Measurements from ENCODE around the gene TEX2. TPM values are rescaled to one million over a fixed set of nuclear protein-coding genes. Genes with fewer than 3 reads are reported as not detected.
A peak's percentile ranks its signal among the peaks of the same experiment; 100 is the strongest.
"Not testable (repeated sequence)": the region's sequence is repeated elsewhere in the genome, so short reads cannot be mapped to it uniquely, and the experiment has no call there.

The TEX2 gene
- total and polyA plus RNA-seq, 4 experiments from 2014 or later = 7.9 to 13.1 (median 10.7) TPM

- H3K27ac Mint-ChIP-seq = peak overlapping the region in 1 of 7 donors; percentile 36
- POLR2A ChIA-PET (ENCODE audit: partially characterized antibody) = interaction anchor here (0.6 kb wide), 1 partner anchor 12 kb away, joined by 3 read pairs; no protein-coding TSS in a partner anchor
These were observed 33.0 kb downstream of the TEX2 start for GRCh38 chr17:64229815-64230728.

DNA sequence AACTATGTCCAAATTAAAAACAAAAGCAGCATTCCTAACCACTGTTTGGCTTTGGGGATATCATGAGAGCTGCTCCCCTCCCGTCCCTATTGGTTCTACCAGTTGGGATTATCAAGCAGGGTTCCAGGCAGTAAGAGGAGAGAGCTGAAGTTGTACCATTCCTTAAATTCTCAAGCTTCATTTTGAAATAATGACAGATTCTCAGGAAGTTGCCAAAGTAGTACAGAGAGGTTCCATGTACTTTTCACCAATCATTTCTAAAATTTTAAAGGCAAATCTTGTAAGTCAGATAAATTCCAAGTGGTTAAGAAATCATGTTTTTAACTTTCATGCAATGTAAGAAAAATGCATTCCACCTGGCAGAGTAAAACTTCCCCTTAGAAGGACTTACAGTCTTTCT lies 36.9 kb downstream of the TEX2 start:
- H3K27ac Mint-ChIP-seq = no peak overlapping the region
- no peaks in the 10 kb centered on the region for H3K36me3 ChIP-seq (ENCODE audit: insufficient read depth, low read length)
- H3K36me3 Mint-ChIP-seq = no peaks in the 10 kb centered on the region
- H3K4me3 Mint-ChIP-seq = no peak overlapping the region
- H3K27me3 ChIP-seq (ENCODE audit: insufficient read depth, low read length) = no peaks in the 10 kb centered on the region
- H3K4me1 Mint-ChIP-seq = peaks cover under 1 to 3% (median 2%) of the 10 kb centered on the region in 4 donors
- H3K9me3 Mint-ChIP-seq = peaks cover 0 to 2% (median 0%) of the 10 kb centered on the region in 8 donors
- DNase-seq = no peak
- ChIA-PET CTCF (ENCODE audit: partially characterized antibody) (no interaction called here), POLR2A (ENCODE audit: partially characterized antibody) (interaction anchor here (0.6 kb wide), 1 partner anchor 208 kb away, joined by 3 read pairs; no protein-coding TSS in a partner anchor)
- H3K4me3 ChIP-seq (ENCODE audit: low read length in 2 of 2) = no peak overlapping the region
- no peak overlapping the region for H3K27ac ChIP-seq (ENCODE audit: low read depth, low read length)
- H3K27me3 Mint-ChIP-seq = no peaks in the 10 kb centered on the region
- H3K4me1 ChIP-seq (ENCODE audit: insufficient read depth, low read length) = no peaks in the 10 kb centered on the region
- no peaks in the 10 kb centered on the region for H3K9me3 ChIP-seq (ENCODE audit: control insufficient read depth in 1 of 2, low read length in 2 of 2)
- intact Hi-C loops (cut with micrococcal nuclease) = no loop called here

More at GRCh38 chr17:64229815-64230728, 33.0 kb downstream of the TEX2 start:
- H3K4me1 ChIP-seq (ENCODE audit: insufficient read depth, low read length) = no peaks in the 10 kb centered on the region
- Mint-ChIP-seq H3K4me1 (peaks cover 0 to 4% (median 3%) of the 10 kb centered on the region in 4 donors), H3K4me3 (no peak overlapping the region), H3K27me3 (no peaks in the 10 kb centered on the region), H3K36me3 (peaks cover 3% of the 10 kb centered on the region in 2 donors), H3K9me3 (peaks cover 0 to 2% (median 0%) of the 10 kb centered on the region in 8 donors)
- CTCF ChIA-PET (ENCODE audit: partially characterized antibody) = no interaction called here
- H3K27ac ChIP-seq (ENCODE audit: low read depth, low read length) = no peak overlapping the region
- no peaks in the 10 kb centered on the region for H3K36me3 ChIP-seq (ENCODE audit: insufficient read depth, low read length)
- H3K4me3 ChIP-seq (ENCODE audit: low read length in 2 of 2) = no peak overlapping the region
- no peaks in the 10 kb centered on the region for H3K27me3 ChIP-seq (ENCODE audit: insufficient read depth, low read length)
- no peak for DNase-seq
- no peaks in the 10 kb centered on the region for H3K9me3 ChIP-seq (ENCODE audit: control insufficient read depth in 1 of 2, low read length in 2 of 2)
- intact Hi-C loops (cut with micrococcal nuclease) = no loop called here

- CTCF ChIA-PET (ENCODE audit: partially characterized antibody) = no interaction called here
- H3K9me3 ChIP-seq (ENCODE audit: control insufficient read depth in 1 of 2, low read length in 2 of 2) = no peaks in the 10 kb centered on the region
- DNase-seq = no peak
- H3K36me3 ChIP-seq (ENCODE audit: insufficient read depth, low read length) = no peaks in the 10 kb centered on the region
- Mint-ChIP-seq H3K9me3 (peaks cover 0 to 2% (median 0%) of the 10 kb centered on the region in 8 donors), H3K27ac (no peak overlapping the region), H3K4me3 (no peak overlapping the region), H3K27me3 (no peaks in the 10 kb centered on the region), H3K36me3 (peaks cover 0 to 3% of the 10 kb centered on the region in 2 donors), H3K4me1 (peaks cover 1 to 5% (median 4%) of the 10 kb centered on the region in 4 donors)
- H3K4me1 ChIP-seq (ENCODE audit: insufficient read depth, low read length) = no peaks in the 10 kb centered on the region
- no peaks in the 10 kb centered on the region for H3K27me3 ChIP-seq (ENCODE audit: insufficient read depth, low read length)
- intact Hi-C loops (cut with micrococcal nuclease) = no loop called here
- no peak overlapping the region for H3K4me3 ChIP-seq (ENCODE audit: low read length in 2 of 2)
- no peak overlapping the region for H3K27ac ChIP-seq (ENCODE audit: low read depth, low read length)
- POLR2A ChIA-PET (ENCODE audit: partially characterized antibody) = interaction anchor here (0.6 kb wide), 1 partner anchor 207 kb away, joined by 3 read pairs; no protein-coding TSS in a partner anchor
These were observed 37.6 kb downstream of the TEX2 start for GRCh38 chr17:64225410-64225809.

GRCh38 chr17:64223931-64224629 lies 39.0 kb downstream of the TEX2 start:
- intact Hi-C loops (cut with micrococcal nuclease) = no loop called here
- H3K9me3 ChIP-seq (ENCODE audit: control insufficient read depth in 1 of 2, low read length in 2 of 2) = no peaks in the 10 kb centered on the region
- Mint-ChIP-seq H3K27me3 (no peaks in the 10 kb centered on the region), H3K36me3 (peaks cover 0 to 9% of the 10 kb centered on the region in 2 donors), H3K27ac (peak overlapping the region in 2 of 7 donors; percentile 2 to 19), H3K9me3 (no peaks in the 10 kb centered on the region), H3K4me3 (no peak overlapping the region), H3K4me1 (peaks cover 3 to 10% (median 5%) of the 10 kb centered on the region in 4 donors)
- H3K27ac ChIP-seq (ENCODE audit: low read depth, low read length) = no peak overlapping the region
- H3K27me3 ChIP-seq (ENCODE audit: insufficient read depth, low read length) = no peaks in the 10 kb centered on the region
- no peak for DNase-seq
- ChIA-PET CTCF (ENCODE audit: partially characterized antibody) (no interaction called here), POLR2A (ENCODE audit: partially characterized antibody) (no interaction called here)
- H3K4me3 ChIP-seq (ENCODE audit: low read length in 2 of 2) = no peak overlapping the region
- no peaks in the 10 kb centered on the region for H3K36me3 ChIP-seq (ENCODE audit: insufficient read depth, low read length)
- no peaks in the 10 kb centered on the region for H3K4me1 ChIP-seq (ENCODE audit: insufficient read depth, low read length)

DNA sequence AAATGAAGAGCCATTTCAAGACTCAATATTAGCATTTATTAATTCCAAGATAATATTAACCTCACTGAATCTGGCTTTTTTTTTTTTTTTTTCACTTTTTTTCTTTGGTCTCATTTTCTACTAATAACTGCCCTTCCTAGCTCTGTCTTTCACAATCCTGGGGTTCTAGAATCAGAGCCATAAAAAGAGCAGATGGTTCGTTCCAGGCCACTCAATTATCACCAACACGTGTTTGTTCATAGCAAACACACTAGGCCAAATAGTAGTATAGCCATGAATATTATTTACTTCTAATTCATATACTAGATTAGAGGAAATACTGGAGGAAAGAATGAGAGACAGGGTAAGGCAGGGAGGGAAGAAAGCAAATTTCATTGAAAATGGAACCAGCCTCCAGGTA lies 39.8 kb downstream of the TEX2 start:
- H3K36me3 ChIP-seq (ENCODE audit: insufficient read depth, low read length) = no peaks in the 10 kb centered on the region
- no peak overlapping the region for H3K27ac Mint-ChIP-seq
- peaks cover 2 to 10% (median 5%) of the 10 kb centered on the region in 4 donors for H3K4me1 Mint-ChIP-seq
- no peaks in the 10 kb centered on the region for H3K27me3 Mint-ChIP-seq
- no peaks in the 10 kb centered on the region for H3K4me1 ChIP-seq (ENCODE audit: insufficient read depth, low read length)
- no peak overlapping the region for H3K4me3 Mint-ChIP-seq
- ChIA-PET CTCF (ENCODE audit: partially characterized antibody) (no interaction called here), POLR2A (ENCODE audit: partially characterized antibody) (no interaction called here)
- intact Hi-C loops (cut with micrococcal nuclease) = no loop called here
- peaks cover 0 to 9% of the 10 kb centered on the region in 2 donors for H3K36me3 Mint-ChIP-seq
- DNase-seq = no peak
- H3K27ac ChIP-seq (ENCODE audit: low read depth, low read length) = no peak overlapping the region
- no peak overlapping the region for H3K4me3 ChIP-seq (ENCODE audit: low read length in 2 of 2)
- no peaks in the 10 kb centered on the region for H3K9me3 ChIP-seq (ENCODE audit: control insufficient read depth in 1 of 2, low read length in 2 of 2)
- no peaks in the 10 kb centered on the region for H3K27me3 ChIP-seq (ENCODE audit: insufficient read depth, low read length)
- no peaks in the 10 kb centered on the region for H3K9me3 Mint-ChIP-seq

- H3K4me3 Mint-ChIP-seq = no peak overlapping the region
- Histone ChIP-seq H3K27ac (ENCODE audit: low read depth, low read length) (no peak overlapping the region), H3K27me3 (ENCODE audit: insufficient read depth, low read length) (no peaks in the 10 kb centered on the region), H3K36me3 (ENCODE audit: insufficient read depth, low read length) (no peaks in the 10 kb centered on the region), H3K4me3 (ENCODE audit: low read length in 2 of 2) (no peak overlapping the region), H3K4me1 (ENCODE audit: insufficient read depth, low read length) (no peaks in the 10 kb centered on the region), H3K9me3 (ENCODE audit: control insufficient read depth in 1 of 2, low read length in 2 of 2) (no peaks in the 10 kb centered on the region)
- no peak for DNase-seq
- intact Hi-C loops (cut with micrococcal nuclease) = no loop called here
- no peaks in the 10 kb centered on the region for H3K27me3 Mint-ChIP-seq
- peak overlapping the region in 1 of 7 donors; percentile 77 for H3K27ac Mint-ChIP-seq
- peaks cover 0 to 9% of the 10 kb centered on the region in 2 donors for H3K36me3 Mint-ChIP-seq
- CTCF ChIA-PET (ENCODE audit: partially characterized antibody) = no interaction called here
- POLR2A ChIA-PET (ENCODE audit: partially characterized antibody) = no interaction called here
- H3K9me3 Mint-ChIP-seq = no peaks in the 10 kb centered on the region
- peaks cover 4 to 11% (median 9%) of the 10 kb centered on the region in 4 donors for H3K4me1 Mint-ChIP-seq
These were observed 41.4 kb downstream of the TEX2 start for GRCh38 chr17:64221679-64222078.

DNA sequence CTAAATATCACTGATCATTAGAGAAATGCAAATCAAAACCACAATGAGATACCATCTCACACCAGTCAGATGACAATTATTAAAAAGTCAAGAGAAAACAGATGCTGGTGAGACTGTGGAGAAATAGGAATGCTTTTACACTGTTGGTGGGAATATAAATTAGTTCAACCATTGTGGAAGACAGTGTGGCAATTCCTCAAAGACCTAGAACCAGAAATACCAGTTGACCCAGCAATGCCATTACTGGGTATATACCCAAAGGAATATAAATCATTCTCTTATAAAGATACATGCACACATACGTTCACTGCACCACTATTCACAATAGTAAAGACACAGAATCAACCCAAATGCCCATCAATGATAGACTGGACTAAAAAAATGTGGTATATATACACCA lies 42.5 kb downstream of the TEX2 start:
- H3K4me3 Mint-ChIP-seq; H3K9me3 Mint-ChIP-seq; H3K36me3 ChIP-seq (ENCODE audit: insufficient read depth, low read length); H3K4me3 ChIP-seq (ENCODE audit: low read length in 2 of 2); H3K36me3 Mint-ChIP-seq; H3K27ac Mint-ChIP-seq; H3K4me1 ChIP-seq (ENCODE audit: insufficient read depth, low read length); DNase-seq; H3K9me3 ChIP-seq (ENCODE audit: control insufficient read depth in 1 of 2, low read length in 2 of 2); H3K27ac ChIP-seq (ENCODE audit: low read depth, low read length); POLR2A ChIA-PET (ENCODE audit: partially characterized antibody); H3K27me3 ChIP-seq (ENCODE audit: insufficient read depth, low read length); CTCF ChIA-PET (ENCODE audit: partially characterized antibody); intact Hi-C loops (cut with micrococcal nuclease); H3K27me3 Mint-ChIP-seq: not testable (repeated sequence)
- H3K4me1 Mint-ChIP-seq = peaks cover 3 to 11% (median 9%) of the 10 kb centered on the region in 4 donors
